Epithelial cell of proximal tubule (primary cell): Measurements from ENCODE around the gene CD52. TPM values are rescaled to one million over a fixed set of nuclear protein-coding genes. Genes with fewer than 3 reads are reported as not detected.

Source experiments
- DNase-seq: peaks from one replicate; pipeline ENCODE4 v3.0.0-alpha.2; 2011; ENCODE audit warnings: low read depth
- H3K4me3 ChIP-seq: 2 replicates; pipeline ENCODE4 v1.5.1; 2011; ENCODE audit warnings: low read depth, mild to moderate bottlenecking, low read length
- total RNA-seq: library from RNA; depleted of rRNA; stranded (reverse); fragments of >200 nt; gene quantifications from 2 replicates; pipeline ENCODE4 v1.2.3, GENCODE V29; 2015
- TF ChIP-seq, protein P1 (sequence below): conservative IDR thresholded peaks from 2 replicates; pipeline ENCODE4 v1.5.1; 2012; ENCODE audit warnings: low read depth, mild to moderate bottlenecking, low read length

CD52 gene
- total RNA-seq, 1 donor from 2014 or later: not detected

DNA sequence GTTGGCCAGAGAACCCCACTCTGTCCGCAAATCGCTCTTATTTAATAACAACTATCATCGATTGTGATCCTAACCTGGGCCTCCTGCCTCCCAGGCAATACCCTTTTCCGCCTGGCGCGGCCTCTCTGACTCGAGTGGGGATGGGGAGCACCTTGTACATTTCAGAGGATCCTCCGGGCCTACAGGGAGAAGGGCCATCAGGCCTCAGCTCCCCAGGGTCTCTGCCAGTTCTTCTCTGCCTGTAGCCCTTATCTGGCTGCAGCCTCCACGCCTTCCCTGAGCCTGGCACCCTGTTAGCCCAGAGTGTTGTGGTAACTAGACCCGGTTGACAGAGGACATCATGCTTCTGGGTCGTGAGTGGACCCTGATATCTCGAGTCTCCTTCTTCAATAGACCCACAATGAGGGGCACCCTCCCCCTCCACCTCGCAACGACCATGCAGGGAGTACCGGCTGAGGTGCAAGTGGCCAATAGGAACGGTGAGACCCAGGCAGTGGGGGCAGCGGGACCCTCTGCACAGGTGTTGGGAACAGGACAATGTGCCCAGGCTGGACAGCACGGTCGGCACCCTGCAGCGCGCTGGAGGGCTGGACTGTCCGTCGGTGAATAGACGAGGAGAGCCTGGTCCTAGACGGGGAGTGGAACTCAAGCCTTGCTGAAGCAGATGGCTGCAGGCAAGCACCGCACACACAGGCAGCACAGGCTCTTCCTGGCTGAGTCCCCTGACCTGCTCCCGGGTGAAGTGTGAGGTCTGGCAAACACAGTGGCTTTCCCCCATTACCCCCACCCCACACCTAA is 43.2 kb downstream of the CD52 start:
- TF ChIP-seq, protein P1, sequence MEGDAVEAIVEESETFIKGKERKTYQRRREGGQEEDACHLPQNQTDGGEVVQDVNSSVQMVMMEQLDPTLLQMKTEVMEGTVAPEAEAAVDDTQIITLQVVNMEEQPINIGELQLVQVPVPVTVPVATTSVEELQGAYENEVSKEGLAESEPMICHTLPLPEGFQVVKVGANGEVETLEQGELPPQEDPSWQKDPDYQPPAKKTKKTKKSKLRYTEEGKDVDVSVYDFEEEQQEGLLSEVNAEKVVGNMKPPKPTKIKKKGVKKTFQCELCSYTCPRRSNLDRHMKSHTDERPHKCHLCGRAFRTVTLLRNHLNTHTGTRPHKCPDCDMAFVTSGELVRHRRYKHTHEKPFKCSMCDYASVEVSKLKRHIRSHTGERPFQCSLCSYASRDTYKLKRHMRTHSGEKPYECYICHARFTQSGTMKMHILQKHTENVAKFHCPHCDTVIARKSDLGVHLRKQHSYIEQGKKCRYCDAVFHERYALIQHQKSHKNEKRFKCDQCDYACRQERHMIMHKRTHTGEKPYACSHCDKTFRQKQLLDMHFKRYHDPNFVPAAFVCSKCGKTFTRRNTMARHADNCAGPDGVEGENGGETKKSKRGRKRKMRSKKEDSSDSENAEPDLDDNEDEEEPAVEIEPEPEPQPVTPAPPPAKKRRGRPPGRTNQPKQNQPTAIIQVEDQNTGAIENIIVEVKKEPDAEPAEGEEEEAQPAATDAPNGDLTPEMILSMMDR: no peak
- no peak for DNase-seq
- H3K4me3 ChIP-seq: no peak overlapping the region

DNA sequence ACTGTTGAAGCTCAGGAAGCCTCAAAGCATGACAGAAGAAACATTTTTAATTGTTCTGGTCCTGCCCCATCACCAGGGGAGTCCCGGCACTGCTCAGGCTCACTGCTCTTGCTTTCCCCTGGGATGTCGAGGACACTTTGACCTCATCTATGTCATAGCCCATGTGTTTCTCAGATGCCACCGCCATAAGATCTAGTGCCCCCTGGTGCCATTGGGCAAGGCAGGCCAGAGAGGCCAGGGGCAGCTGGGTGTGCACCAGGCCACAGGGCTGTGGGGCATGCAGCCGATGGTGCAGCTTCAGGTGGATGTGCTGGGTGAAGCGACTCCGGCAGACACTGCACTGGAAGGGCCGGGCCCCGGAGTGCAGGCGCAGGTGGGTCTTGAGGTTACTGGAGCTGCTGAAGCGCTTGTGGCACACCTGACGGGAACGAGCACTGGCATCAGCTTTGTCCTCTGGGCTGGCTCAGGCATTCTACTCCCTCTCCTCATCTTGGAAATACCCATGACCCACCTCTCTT is 43.9 kb downstream of the CD52 start:
- TF ChIP-seq, protein P1: peak; percentile 3

DNA sequence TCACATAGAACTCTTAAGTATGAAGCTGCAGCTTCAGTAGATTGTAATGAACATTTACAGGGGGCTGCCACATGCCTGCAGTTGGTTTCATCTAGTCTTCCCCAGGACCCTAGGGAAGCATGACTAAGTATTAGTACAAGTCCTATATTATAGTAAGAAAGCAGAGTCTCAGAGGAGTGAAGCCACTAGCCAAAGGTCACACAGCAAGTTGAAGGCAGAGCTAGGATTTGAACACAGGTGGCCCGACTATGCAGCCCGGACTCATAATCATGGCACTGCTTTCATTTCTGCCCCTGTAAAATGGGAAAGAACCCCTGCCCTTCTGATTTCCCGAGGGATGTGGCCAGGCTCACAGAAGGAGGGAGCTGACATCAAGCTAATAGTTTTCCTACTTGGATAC is 44.6 kb downstream of the CD52 start:
- DNase-seq: no peak
- TF ChIP-seq, protein P1: no peak
- H3K4me3 ChIP-seq: no peak overlapping the region

More for the DNA sequence above, 43.9 kb downstream of the CD52 start:
- no peak overlapping the region for H3K4me3 ChIP-seq
- DNase-seq: no peak

DNA sequence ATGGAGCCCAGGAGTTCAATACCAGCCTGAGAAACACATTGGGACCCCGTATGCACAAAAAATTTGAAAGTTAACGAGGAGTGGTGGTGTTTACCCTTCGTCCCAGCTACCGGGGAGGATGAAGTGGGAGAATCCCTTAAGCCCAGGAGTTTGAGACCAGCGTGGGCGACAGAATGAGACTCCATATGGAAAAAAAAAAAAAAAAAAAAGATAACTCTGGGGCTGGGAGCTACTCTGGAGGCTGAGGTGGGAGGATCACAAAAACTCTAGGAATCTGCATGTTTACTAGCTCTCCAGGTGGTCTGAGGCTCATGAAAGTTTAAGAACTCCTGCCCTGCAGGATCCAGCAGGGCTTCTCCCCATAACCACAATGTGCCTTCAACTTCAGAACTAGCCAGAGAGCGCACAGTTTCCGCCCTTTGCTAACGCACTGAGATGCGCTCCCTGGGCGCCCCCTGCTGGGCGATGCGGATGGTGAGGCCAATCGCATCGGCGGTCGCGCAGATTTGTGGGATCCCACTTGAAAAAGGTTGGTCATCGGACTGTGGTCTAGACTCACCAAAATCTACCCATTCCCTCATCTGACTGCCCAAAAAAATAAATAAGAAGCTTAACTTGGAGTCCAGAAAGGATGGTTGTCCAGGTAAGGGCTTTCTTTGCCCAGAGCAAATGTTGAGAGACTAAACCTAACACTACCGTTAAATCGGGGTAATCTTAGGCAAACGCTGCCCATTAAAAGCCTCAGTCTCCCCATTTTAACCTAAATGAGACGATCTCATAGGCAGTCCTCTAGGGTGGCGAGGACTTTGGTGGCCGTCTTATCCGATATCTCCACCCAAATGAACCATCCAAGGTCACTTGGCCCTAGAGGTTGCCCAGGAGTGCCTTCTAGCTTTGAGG is 46.0 kb downstream of the CD52 start:
- TF ChIP-seq, protein P1: peak; percentile 98
- no peak for DNase-seq
- H3K4me3 ChIP-seq: no peak overlapping the region

DNA sequence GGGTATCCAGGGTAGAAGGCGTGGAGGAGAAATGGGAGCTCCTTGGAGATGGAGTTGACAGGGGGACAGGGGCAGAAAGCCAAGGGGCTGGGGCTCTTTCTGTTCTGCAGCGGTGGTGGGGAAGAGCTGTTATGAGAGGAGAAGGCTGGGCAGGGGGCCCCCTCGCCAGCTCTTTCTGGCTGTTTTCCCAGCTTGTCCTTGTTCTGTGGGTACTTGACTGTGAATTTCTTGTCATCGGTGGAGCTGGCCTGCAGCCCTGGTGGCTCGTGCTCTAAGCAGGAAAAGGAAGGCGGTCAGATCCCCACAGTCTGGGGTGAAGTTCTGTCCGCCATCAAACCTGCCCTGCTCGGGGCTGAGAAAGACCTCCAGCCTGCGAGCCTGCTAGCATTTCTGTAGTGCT is 47.2 kb downstream of the CD52 start:
- H3K4me3 ChIP-seq: no peak overlapping the region
- TF ChIP-seq, protein P1: no peak
- no peak for DNase-seq

DNA sequence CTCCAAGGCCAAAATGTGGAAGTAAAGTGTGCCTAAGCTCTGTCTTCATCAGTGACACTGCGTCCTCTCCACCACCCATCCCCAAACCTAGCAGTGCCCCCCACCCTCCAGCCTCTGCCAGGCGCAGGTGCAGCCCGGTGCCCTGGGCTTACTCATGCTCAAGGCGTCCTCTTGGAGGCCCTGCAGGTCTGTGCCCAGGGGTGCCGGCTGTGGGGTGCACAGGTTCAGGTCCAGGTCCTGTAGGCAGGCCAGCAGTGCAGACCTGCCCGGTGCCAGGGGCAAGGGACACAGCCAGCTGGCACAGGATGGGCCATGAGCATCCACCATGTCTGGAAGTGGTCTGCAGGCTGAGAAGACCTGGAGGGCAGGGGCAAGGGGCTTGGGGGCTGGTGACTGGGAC is 49.7 kb downstream of the CD52 start:
- TF ChIP-seq, protein P1: no peak
- no peak overlapping the region for H3K4me3 ChIP-seq
- no peak for DNase-seq
